ENCODE results near the gene BPIFB1. TPM values are rescaled to one million over a fixed set of nuclear protein-coding genes. Genes with fewer than 3 reads are reported as not detected.

Gene BPIFB1
- total and polyA plus RNA-seq, 2 of the 13 experiments (the other 11 are each of a cell fraction or from before 2014, with no cell fraction given): 0.82 to 4.4 TPM

DNA sequence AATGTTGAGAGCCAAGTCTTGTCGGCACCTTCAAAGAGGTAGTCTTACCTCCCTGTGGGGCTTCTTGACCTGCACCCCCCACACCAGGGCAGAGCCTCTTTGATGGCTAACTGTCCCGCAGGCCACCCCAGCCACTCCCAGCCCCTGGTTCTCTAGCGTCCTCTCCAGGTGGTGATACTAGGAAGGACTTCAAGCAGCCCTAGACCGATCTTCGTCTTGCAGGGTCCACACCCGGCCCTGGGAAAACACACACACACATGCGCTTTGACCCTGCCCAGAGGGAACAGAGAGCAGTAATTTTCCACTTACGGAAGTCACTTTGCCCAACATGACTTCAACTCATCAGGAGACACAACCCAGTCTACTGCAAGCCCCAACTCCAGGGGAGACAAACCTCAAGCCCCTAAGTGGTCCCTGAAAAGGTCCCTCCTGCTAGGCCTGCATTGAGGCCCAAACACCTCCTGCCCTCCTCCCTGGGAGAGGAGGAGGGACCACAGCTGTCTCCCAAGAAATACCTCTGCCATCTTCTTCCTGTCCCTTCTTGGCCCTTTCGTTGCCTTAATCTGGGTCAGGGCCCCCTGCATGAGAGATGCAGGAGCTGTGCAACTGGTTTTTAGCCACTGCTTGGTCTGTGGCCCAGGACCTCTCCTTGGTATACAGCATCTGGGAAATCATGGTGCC is 2.9 kb upstream of the BPIFB1 start (continued):
- TF ChIP-seq, protein P1, sequence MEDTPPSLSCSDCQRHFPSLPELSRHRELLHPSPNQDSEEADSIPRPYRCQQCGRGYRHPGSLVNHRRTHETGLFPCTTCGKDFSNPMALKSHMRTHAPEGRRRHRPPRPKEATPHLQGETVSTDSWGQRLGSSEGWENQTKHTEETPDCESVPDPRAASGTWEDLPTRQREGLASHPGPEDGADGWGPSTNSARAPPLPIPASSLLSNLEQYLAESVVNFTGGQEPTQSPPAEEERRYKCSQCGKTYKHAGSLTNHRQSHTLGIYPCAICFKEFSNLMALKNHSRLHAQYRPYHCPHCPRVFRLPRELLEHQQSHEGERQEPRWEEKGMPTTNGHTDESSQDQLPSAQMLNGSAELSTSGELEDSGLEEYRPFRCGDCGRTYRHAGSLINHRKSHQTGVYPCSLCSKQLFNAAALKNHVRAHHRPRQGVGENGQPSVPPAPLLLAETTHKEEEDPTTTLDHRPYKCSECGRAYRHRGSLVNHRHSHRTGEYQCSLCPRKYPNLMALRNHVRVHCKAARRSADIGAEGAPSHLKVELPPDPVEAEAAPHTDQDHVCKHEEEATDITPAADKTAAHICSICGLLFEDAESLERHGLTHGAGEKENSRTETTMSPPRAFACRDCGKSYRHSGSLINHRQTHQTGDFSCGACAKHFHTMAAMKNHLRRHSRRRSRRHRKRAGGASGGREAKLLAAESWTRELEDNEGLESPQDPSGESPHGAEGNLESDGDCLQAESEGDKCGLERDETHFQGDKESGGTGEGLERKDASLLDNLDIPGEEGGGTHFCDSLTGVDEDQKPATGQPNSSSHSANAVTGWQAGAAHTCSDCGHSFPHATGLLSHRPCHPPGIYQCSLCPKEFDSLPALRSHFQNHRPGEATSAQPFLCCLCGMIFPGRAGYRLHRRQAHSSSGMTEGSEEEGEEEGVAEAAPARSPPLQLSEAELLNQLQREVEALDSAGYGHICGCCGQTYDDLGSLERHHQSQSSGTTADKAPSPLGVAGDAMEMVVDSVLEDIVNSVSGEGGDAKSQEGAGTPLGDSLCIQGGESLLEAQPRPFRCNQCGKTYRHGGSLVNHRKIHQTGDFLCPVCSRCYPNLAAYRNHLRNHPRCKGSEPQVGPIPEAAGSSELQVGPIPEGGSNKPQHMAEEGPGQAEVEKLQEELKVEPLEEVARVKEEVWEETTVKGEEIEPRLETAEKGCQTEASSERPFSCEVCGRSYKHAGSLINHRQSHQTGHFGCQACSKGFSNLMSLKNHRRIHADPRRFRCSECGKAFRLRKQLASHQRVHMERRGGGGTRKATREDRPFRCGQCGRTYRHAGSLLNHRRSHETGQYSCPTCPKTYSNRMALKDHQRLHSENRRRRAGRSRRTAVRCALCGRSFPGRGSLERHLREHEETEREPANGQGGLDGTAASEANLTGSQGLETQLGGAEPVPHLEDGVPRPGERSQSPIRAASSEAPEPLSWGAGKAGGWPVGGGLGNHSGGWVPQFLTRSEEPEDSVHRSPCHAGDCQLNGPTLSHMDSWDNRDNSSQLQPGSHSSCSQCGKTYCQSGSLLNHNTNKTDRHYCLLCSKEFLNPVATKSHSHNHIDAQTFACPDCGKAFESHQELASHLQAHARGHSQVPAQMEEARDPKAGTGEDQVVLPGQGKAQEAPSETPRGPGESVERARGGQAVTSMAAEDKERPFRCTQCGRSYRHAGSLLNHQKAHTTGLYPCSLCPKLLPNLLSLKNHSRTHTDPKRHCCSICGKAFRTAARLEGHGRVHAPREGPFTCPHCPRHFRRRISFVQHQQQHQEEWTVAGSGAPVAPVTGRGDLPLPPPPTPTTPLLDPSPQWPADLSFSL (CRISPR knock-in tag; IDR thresholded peaks at IDR 0.05): peak; percentile 65; the same call in 1 of the 2 replicates
- TF ChIP-seq MAZ (IDR thresholded peaks at IDR 0.05; ENCODE audit: borderline replicate concordance, low read depth, low read length) (no peak), MAZ (CRISPR knock-in tag; IDR thresholded peaks at IDR 0.05; ENCODE audit: low read depth) (0 out of 2 replicates have a peak, but pooled peaks have one; percentile 68), HOXA3 (CRISPR knock-in tag; IDR thresholded peaks at IDR 0.05) (peak; percentile 32; the same call in 1 of the 2 replicates), ZNF850 (CRISPR knock-in tag; conservative IDR thresholded peaks at IDR 0.05) (no peak), ZFP37 (CRISPR knock-in tag; IDR thresholded peaks at IDR 0.05; ENCODE audit: borderline replicate concordance) (peak; percentile 76; the same call in 1 of the 2 replicates), ZBTB21 (CRISPR knock-in tag; IDR thresholded peaks at IDR 0.05) (no peak), ZNF543 (CRISPR knock-in tag; IDR thresholded peaks at IDR 0.05) (peak; percentile 66; the same call in 1 of the 2 replicates), ZNF264 (CRISPR knock-in tag; IDR thresholded peaks at IDR 0.05) (no peak), ZNF501 (CRISPR knock-in tag; IDR thresholded peaks at IDR 0.05) (peak; percentile 60; the same call in 1 of the 2 replicates), NFYB (CRISPR knock-in tag; IDR thresholded peaks at IDR 0.05) (no peak; the same call in 1 of the 2 replicates), SAP130 (CRISPR knock-in tag; IDR thresholded peaks at IDR 0.05; ENCODE audit: low read depth) (peak; percentile 73)
- TF ChIP-seq, protein P2, sequence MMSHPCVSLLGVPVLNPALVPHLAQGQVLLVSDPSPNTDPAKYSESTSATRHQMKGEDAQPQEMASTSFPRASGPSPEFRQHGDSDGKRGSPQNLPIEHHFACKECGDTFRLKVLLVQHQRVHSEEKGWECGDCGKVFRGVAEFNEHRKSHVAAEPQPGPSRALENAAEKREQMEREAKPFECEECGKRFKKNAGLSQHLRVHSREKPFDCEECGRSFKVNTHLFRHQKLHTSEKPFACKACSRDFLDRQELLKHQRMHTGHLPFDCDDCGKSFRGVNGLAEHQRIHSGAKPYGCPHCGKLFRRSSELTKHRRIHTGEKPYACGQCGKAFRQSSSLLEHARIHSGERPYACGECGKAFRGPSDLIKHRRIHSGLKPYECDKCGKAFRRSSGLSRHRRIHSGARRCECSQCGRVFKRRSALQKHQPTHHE (CRISPR knock-in tag; IDR thresholded peaks at IDR 0.05; ENCODE audit: borderline replicate concordance): no peak
- TF ChIP-seq, protein P3, sequence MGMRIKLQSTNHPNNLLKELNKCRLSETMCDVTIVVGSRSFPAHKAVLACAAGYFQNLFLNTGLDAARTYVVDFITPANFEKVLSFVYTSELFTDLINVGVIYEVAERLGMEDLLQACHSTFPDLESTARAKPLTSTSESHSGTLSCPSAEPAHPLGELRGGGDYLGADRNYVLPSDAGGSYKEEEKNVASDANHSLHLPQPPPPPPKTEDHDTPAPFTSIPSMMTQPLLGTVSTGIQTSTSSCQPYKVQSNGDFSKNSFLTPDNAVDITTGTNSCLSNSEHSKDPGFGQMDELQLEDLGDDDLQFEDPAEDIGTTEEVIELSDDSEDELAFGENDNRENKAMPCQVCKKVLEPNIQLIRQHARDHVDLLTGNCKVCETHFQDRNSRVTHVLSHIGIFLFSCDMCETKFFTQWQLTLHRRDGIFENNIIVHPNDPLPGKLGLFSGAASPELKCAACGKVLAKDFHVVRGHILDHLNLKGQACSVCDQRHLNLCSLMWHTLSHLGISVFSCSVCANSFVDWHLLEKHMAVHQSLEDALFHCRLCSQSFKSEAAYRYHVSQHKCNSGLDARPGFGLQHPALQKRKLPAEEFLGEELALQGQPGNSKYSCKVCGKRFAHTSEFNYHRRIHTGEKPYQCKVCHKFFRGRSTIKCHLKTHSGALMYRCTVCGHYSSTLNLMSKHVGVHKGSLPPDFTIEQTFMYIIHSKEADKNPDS (CRISPR knock-in tag; IDR thresholded peaks at IDR 0.05): peak; percentile 77
- TF ChIP-seq, protein P4, sequence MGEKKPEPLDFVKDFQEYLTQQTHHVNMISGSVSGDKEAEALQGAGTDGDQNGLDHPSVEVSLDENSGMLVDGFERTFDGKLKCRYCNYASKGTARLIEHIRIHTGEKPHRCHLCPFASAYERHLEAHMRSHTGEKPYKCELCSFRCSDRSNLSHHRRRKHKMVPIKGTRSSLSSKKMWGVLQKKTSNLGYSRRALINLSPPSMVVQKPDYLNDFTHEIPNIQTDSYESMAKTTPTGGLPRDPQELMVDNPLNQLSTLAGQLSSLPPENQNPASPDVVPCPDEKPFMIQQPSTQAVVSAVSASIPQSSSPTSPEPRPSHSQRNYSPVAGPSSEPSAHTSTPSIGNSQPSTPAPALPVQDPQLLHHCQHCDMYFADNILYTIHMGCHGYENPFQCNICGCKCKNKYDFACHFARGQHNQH (CRISPR knock-in tag; IDR thresholded peaks at IDR 0.05): 0 out of 2 replicates have a peak, but pooled peaks have one; percentile 48
- TF ChIP-seq, protein P5, sequence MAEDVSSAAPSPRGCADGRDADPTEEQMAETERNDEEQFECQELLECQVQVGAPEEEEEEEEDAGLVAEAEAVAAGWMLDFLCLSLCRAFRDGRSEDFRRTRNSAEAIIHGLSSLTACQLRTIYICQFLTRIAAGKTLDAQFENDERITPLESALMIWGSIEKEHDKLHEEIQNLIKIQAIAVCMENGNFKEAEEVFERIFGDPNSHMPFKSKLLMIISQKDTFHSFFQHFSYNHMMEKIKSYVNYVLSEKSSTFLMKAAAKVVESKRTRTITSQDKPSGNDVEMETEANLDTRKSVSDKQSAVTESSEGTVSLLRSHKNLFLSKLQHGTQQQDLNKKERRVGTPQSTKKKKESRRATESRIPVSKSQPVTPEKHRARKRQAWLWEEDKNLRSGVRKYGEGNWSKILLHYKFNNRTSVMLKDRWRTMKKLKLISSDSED (CRISPR knock-in tag; IDR thresholded peaks at IDR 0.05): no peak

All from HepG2 (cell line).